A549 (cell line): ENCODE data around the gene FAM228A. TPM values are rescaled to one million over a fixed set of nuclear protein-coding genes. Genes with fewer than 3 reads are reported as not detected.

Experiments
- ATAC-seq, 2 experiments: fragments of 200-7000 bp in 1 of 2; fragments of >200 bp in 1 of 2; cut with Nextera tagmentation in 1 of 2; cut with Tn5 transposase in 1 of 2; 3 replicates each; pipeline versions ENCODE4 v1.8.0 to v1.9.1; 2018 to 2020; ENCODE audit warnings: mild to moderate bottlenecking in 1 of 2, moderate library complexity in 1 of 2
- CTCF ChIA-PET: fragments of 300-600 bp; sonication (Branson Sonifier 250); formaldehyde crosslinking; extraction: SDS; loops from one replicate; lab custom pipeline; 2021; ENCODE audit warnings: antibody characterized with exemption, inconsistent platforms; lab: Yijun Ruan, JAX
- POLR2A ChIA-PET: fragments of 350-600 bp; formaldehyde crosslinking; extraction: SDS; loops from one replicate; lab custom pipeline; 2021; ENCODE audit warnings: antibody characterized with exemption, inconsistent platforms; lab: Yijun Ruan, JAX
- DNase-seq, 2 experiments: peaks; one replicate each; pipeline versions ENCODE4 v3.0.0 to v3.0.0-alpha.2; 2011 to 2016; ENCODE audit warnings: low read depth in 1 of 2, low spot score in 1 of 2
- FAIRE-seq: peaks from 2 replicates; lab custom pipeline; 2011; peaks lifted over from hg19 to GRCh38; lab: Jason Lieb, UNC
- H3K27ac ChIP-seq, 2 experiments: fragments of >200 bp; sonication (Bioruptor Twin); formaldehyde crosslinking; 3 replicates each; pipeline ENCODE4 v1.5.1; 2016 to 2017
- H3K4me1 ChIP-seq: fragments of >200 bp; sonication (Bioruptor Twin); formaldehyde crosslinking; 3 replicates; pipeline ENCODE4 v1.6.1; 2016
- H3K4me2 ChIP-seq: fragments of >200 bp; sonication (Bioruptor Twin); formaldehyde crosslinking; 3 replicates; pipeline ENCODE4 v1.6.1; 2016
- H3K4me3 ChIP-seq: fragments of >200 bp; sonication (Bioruptor Twin); formaldehyde crosslinking; 3 replicates; pipeline ENCODE4 v1.5.1; 2016
- H3K9me3 ChIP-seq: fragments of >200 bp; sonication (Bioruptor Twin); formaldehyde crosslinking; 3 replicates; pipeline ENCODE4 v1.6.1; 2016
- BCL3 ChIP-seq: fragments of >200 bp; sonication (Bioruptor Twin); formaldehyde crosslinking; IDR thresholded peaks from 3 replicates; pipeline ENCODE4 v1.6.1; 2016
- CBX8 ChIP-seq: fragments of 200-600 bp; sonication (generic); IDR thresholded peaks from 2 replicates; pipeline ENCODE4 v1.6.1; 2016
- CTCF ChIP-seq: fragments of >200 bp; sonication (Bioruptor Twin); formaldehyde crosslinking; IDR thresholded peaks from 3 replicates; pipeline ENCODE4 v1.5.1; 2016
- EHF ChIP-seq: fragments of 250-450 bp; sonication (Bioruptor Pico); IDR thresholded peaks from 2 replicates; pipeline ENCODE4 v1.5.0; 2020; ENCODE audit warnings: mild to moderate bottlenecking
- EP300 ChIP-seq, 2 experiments: fragments of >200 bp; sonication (Bioruptor Twin); formaldehyde crosslinking; IDR thresholded peaks; 2 replicates in 1 of 2; 3 replicates in 1 of 2; pipeline ENCODE4 v1.6.1; 2016 to 2017
- FOSB ChIP-seq: fragments of 250-450 bp; sonication (Bioruptor Pico); IDR thresholded peaks from 2 replicates; pipeline ENCODE4 v1.5.0; 2020; ENCODE audit warnings: mild to moderate bottlenecking, moderate library complexity
- HES2 ChIP-seq: fragments of >200 bp; sonication (Bioruptor Twin); formaldehyde crosslinking; IDR thresholded peaks from 2 replicates; pipeline ENCODE4 v1.6.1; 2016
- HEYL ChIP-seq: fragments of 250-450 bp; sonication (Bioruptor Pico); IDR thresholded peaks from 2 replicates; pipeline ENCODE4 v1.8.0; 2021; ENCODE audit warnings: mild to moderate bottlenecking, moderate library complexity
- HMGXB4 ChIP-seq: fragments of 250-450 bp; sonication (Bioruptor Pico); IDR thresholded peaks from 2 replicates; pipeline ENCODE4 v1.5.0; 2021; ENCODE audit warnings: mild to moderate bottlenecking, moderate library complexity, borderline replicate concordance
- MAFK ChIP-seq: fragments of 450-650 bp; IDR thresholded peaks from 2 replicates; pipeline ENCODE4 v1.6.1; 2014; ENCODE audit not compliant: partially characterized antibody
- MAX ChIP-seq: IDR thresholded peaks from 2 replicates; pipeline ENCODE4 v1.6.1; 2012
- MAZ ChIP-seq: fragments of 150-350 bp; IDR thresholded peaks from 2 replicates; pipeline ENCODE4 v1.6.1; 2014; ENCODE audit warnings: antibody characterized with exemption, low read depth, low read length, borderline replicate concordance
- NR3C1 ChIP-seq: fragments of >200 bp; sonication (Bioruptor Twin); formaldehyde crosslinking; IDR thresholded peaks from 3 replicates; pipeline ENCODE4 v1.6.1; 2017
- PBX3 ChIP-seq: IDR thresholded peaks from 2 replicates; pipeline ENCODE4 v1.6.1; 2012
- PHF8 ChIP-seq: fragments of 200-600 bp; sonication (generic); IDR thresholded peaks from 2 replicates; pipeline ENCODE4 v1.6.1; 2016; ENCODE audit warnings: low read depth, mild to moderate bottlenecking, antibody characterized with exemption, moderate library complexity, borderline replicate concordance
- RAD21 ChIP-seq, 2 experiments: fragments of >200 bp in 1 of 2; sonication (Bioruptor Twin) in 1 of 2; formaldehyde crosslinking in 1 of 2; IDR thresholded peaks in 1 of 2; conservative IDR thresholded peaks in 1 of 2; 2 replicates in 1 of 2; 3 replicates in 1 of 2; pipeline ENCODE4 v1.6.1; 2012 to 2018; ENCODE audit warnings: inconsistent platforms in 1 of 2
- RARB ChIP-seq: fragments of 250-450 bp; sonication (Bioruptor Pico); IDR thresholded peaks from 2 replicates; pipeline ENCODE4 v1.8.0; 2021; ENCODE audit warnings: mild to moderate bottlenecking, moderate library complexity
- RCOR1 ChIP-seq: fragments of 150-350 bp; IDR thresholded peaks from 2 replicates; pipeline ENCODE4 v1.6.1; 2014; ENCODE audit warnings: antibody characterized with exemption, low read length, low read depth
- REST ChIP-seq: fragments of 200-600 bp; sonication (generic); IDR thresholded peaks from 2 replicates; pipeline ENCODE4 v1.6.1; 2016; ENCODE audit warnings: antibody characterized with exemption, mild to moderate bottlenecking, moderate library complexity
- RNF2 ChIP-seq: fragments of 200-600 bp; sonication (generic); IDR thresholded peaks from 2 replicates; pipeline ENCODE4 v1.6.1; 2016; ENCODE audit warnings: low read depth, mild to moderate bottlenecking, antibody characterized with exemption, moderate library complexity, borderline replicate concordance
- SMC3 ChIP-seq: fragments of >200 bp; sonication (Bioruptor Twin); formaldehyde crosslinking; IDR thresholded peaks from 3 replicates; pipeline ENCODE4 v1.6.1; 2018; ENCODE audit warnings: inconsistent platforms
- TFCP2L1 ChIP-seq: fragments of 250-450 bp; sonication (Bioruptor Pico); IDR thresholded peaks from 2 replicates; pipeline ENCODE4 v1.5.0; 2021; ENCODE audit warnings: mild to moderate bottlenecking
- USF2 ChIP-seq: fragments of 450-650 bp; IDR thresholded peaks from 2 replicates; pipeline ENCODE4 v1.6.1; 2014; ENCODE audit warnings: antibody characterized with exemption
- ZFP36 ChIP-seq: fragments of 450-650 bp; IDR thresholded peaks from 2 replicates; pipeline ENCODE4 v1.6.1; 2014; ENCODE audit warnings: borderline replicate concordance; ENCODE audit not compliant: partially characterized antibody
- ZSCAN20 ChIP-seq: fragments of 250-450 bp; sonication (Bioruptor Pico); IDR thresholded peaks from 2 replicates; pipeline ENCODE4 v1.8.0; 2022; ENCODE audit warnings: mild to moderate bottlenecking, moderate library complexity
- WGBS: methylation state at CpG from one replicate; pipeline ENCODE4 v1.1.6; 2017; ENCODE audit errors: missing lambda C conversion rate; 5-methylcytosine and 5-hydroxymethylcytosine counted together
- polyA plus RNA-seq, 4 experiments: library from polyadenylated mRNA; depleted of rRNA in 3 of 4; stranded (reverse); fragments of >200 nt; fragmentation: RNase III in 1 of 4; extraction: RNeasy Plus Mini Kit Qiagen cat#74134 plus additional on column Dnase treatment in 1 of 4; gene quantifications; 2 replicates in 3 of 4; 3 replicates in 1 of 4; pipeline ENCODE4 v1.2.3, GENCODE V29; 2011 to 2017

Gene FAM228A
- polyA plus RNA-seq, 2 of the 4 experiments (the other 2 are of a cell fraction), result 0.13 TPM; not detected in 1

- CTCF ChIA-PET, result interaction anchor here (0.7 to 1.4 kb wide), 5 partner anchors 13 to 154 kb away, joined by 3 to 5 read pairs (median 3); no protein-coding TSS in a partner anchor
- Histone ChIP-seq H3K9me3 (no peaks in the 10 kb centered on the region), H3K4me2 (no peak overlapping the region), H3K4me3 (no peak overlapping the region), H3K4me1 (0 out of 3 replicates have a peak, but pooled peaks cover 5% of the 10 kb centered on the region), H3K27ac (no peak overlapping the region)
- POLR2A ChIA-PET, result no interaction called here
- DNase-seq (peak; percentile 25 to 28), ATAC-seq (peak; percentile 64 to 76; a peak in 3 of 6 replicates), FAIRE-seq (no peak)
- 21% methylated on average over 1 of the region's 1 CpG for WGBS
- TF ChIP-seq TFCP2L1 (CRISPR knock-in tag) (no peak), CBX8 (no peak), USF2 (no peak), EP300 (IDR thresholded peaks at IDR 0.05) (no peak), ZFP36 (no peak), BCL3 (no peak), HMGXB4 (CRISPR knock-in tag) (no peak), RCOR1 (no peak), EHF (CRISPR knock-in tag) (no peak), HEYL (CRISPR knock-in tag) (no peak), MAZ (no peak), PHF8 (no peak), FOSB (no peak), RARB (no peak), MAX (no peak), SMC3 (peak; percentile 59; the same call in 2 of the 3 replicates), PBX3 (no peak), RNF2 (no peak), RAD21 (conservative IDR thresholded peaks at IDR 0.05 in 1 of 2, IDR thresholded peaks at IDR 0.05 in 1 of 2) (peak; percentile 49 to 58), MAFK (peak; percentile 83), CTCF (peak; percentile 70), ZSCAN20 (CRISPR knock-in tag) (no peak), REST (no peak), HES2 (no peak), NR3C1 (no peak)
These were observed 53.6 kb downstream of the FAM228A start for GRCh38 chr2:24228470-24228869.
